Pancreas (tissue), 10 donors: ENCODE measurements around the gene ZNF133. TPM values are rescaled to one million over a fixed set of nuclear protein-coding genes. Genes with fewer than 3 reads are reported as not detected.
"Not testable (repeated sequence)": the region's sequence is repeated elsewhere in the genome, so short reads cannot be mapped to it uniquely, and the experiment has no call there.

Source experiments
- ATAC-seq, 4 donors: fragments of 200-7000 bp; cut with Tn5 transposase; one replicate each; pipeline versions ENCODE4 v1.8.0 to v1.9.1; 2020; ENCODE audit warnings: mild to moderate bottlenecking in 4 of 4, moderate library complexity in 4 of 4
- DNase-seq, 6 donors: peaks; one replicate each; pipeline ENCODE4 v3.0.0-alpha.2; 2020
- FAIRE-seq: peaks from 2 replicates; lab custom pipeline; 2012; peaks lifted over from hg19 to GRCh38; lab: Jason Lieb, UNC
- H3K27ac ChIP-seq, 4 donors: fragments of 200-600 bp; sonication (generic); 1 replicate in 3 of 4; 2 replicates in 1 of 4; pipeline versions ENCODE4 v1.5.0 to v1.8.0; 2020
- H3K27me3 ChIP-seq, 4 donors: fragments of 200-600 bp; one replicate each; pipeline ENCODE4 v1.8.0; 2021
- H3K36me3 ChIP-seq, 3 donors: fragments of 200-600 bp; sonication (generic) in 1 of 3; one replicate each; pipeline versions ENCODE4 v1.5.0 to v1.8.0; 2020 to 2021
- H3K4me1 ChIP-seq, 3 donors: fragments of 200-600 bp; one replicate each; pipeline ENCODE4 v1.8.0; 2021
- H3K4me3 ChIP-seq, 4 donors: fragments of 200-600 bp; sonication (generic) in 2 of 4; one replicate each; pipeline versions ENCODE4 v1.5.0 to v1.8.0; 2020 to 2021
- H3K9me3 ChIP-seq, 4 donors: fragments of 200-600 bp; one replicate each; pipeline ENCODE4 v1.8.0; 2021
- CTCF ChIP-seq, 4 donors: fragments of 200-600 bp; sonication (generic) in 3 of 4; IDR thresholded peaks; one replicate each; pipeline versions ENCODE4 v1.5.0 to v1.8.0; 2021; ENCODE audit warnings: antibody characterized with exemption in 4 of 4
- WGBS, 2 donors: extraction: QIAGEN DNeasy Blood & Tissue Kit; methylation state at CpG; one replicate each; pipeline ENCODE4 v1.1.7; 2013; 5-methylcytosine and 5-hydroxymethylcytosine counted together
- intact Hi-C, 3 donors: fragments of 100-400 bp; cut with DNase I; formaldehyde crosslinking; loops; one replicate each; pipeline versions ENCODE4 v1.11.1 to v1.14.2; 2022
- polyA plus RNA-seq, 2 donors: library from polyadenylated mRNA; stranded (reverse); fragments of 200-250 nt; gene quantifications; one replicate each; pipeline ENCODE4 v1.2.3, GENCODE V29; 2013
- total RNA-seq, 6 donors: library from RNA; stranded (reverse); fragmentation: NEBNext Ultra II Directional in 4 of 6; extraction: Animal tissue kit (Norgen Biotek cat#: 25700) in 4 of 6; gene quantifications; one replicate each; pipeline versions ENCODE4 v1.2.1 to v1.2.4, GENCODE V29; 2021 to 2023
- donor health status: healthy with polysubstance abuse.
- donor health status: DM: no; HTN: no; CAD: no; lungs with moderate emphysema.
- donor health status: DM: no; HTN: no; CAD: no.
- donor health status: control.
- donor health status: control.
- donor health status: Bipolar disorder and iron deficiency.
- donor health status: DM: yes; HTN: yes; CAD: no.
- donor health status: DM: no; HTN: no; CAD: no.
- donor health status: DM: no; HTN: no; CAD: no.
- donor health status: DM: yes; HTN: yes; CAD: no.

Gene ZNF133
- total and polyA plus RNA-seq, 8 donors, result 6.0 to 29.2 (median 6.8) TPM

DNA sequence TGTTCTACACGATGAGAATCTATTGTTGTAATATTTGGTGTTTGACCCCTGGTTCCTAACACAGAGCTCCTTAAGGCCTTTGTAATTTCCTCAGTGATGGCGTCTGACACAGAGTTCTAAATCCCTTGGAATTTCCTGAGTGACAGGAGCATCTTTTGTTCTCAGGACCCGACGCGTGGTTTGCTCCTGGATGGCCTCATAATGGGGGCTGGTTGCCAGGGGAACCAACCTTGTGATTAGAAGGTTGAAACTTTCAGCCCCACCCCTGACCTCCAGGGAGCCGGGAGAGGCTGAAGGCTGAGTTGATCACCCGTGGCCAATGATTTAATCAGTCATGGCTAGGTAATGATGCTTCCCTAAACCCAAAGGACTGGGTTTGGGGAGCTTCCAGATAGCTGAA is 20.5 kb upstream of the ZNF133 start:
- intact Hi-C loops, result no loop called here
- FAIRE-seq, result no peak

GRCh38 chr20:18271160-18271559 is 17.2 kb upstream of the ZNF133 start:
- Histone ChIP-seq H3K4me3 (no peak overlapping the region), H3K27ac (no peak overlapping the region), H3K4me1 (no peaks in the 10 kb centered on the region), H3K9me3 (no peaks in the 10 kb centered on the region), H3K36me3 (no peaks in the 10 kb centered on the region), H3K27me3 (no peaks in the 10 kb centered on the region)
- TF ChIP-seq CTCF (IDR thresholded peaks at IDR 0.05), result no peak
- DNase-seq (no peak), FAIRE-seq (no peak), ATAC-seq (no peak)
- intact Hi-C loops, result loop anchor here in 1 of 3 donors (10.0 kb wide), 1 partner anchor 766 kb away; no protein-coding TSS in a partner anchor
- WGBS, 2 donors, result 65 to 74% methylated on average over 2 of the region's 2 CpGs

More for the DNA sequence above, 20.5 kb upstream of the ZNF133 start:
- no peaks in the 10 kb centered on the region for H3K4me1 ChIP-seq
- ATAC-seq (no peak), DNase-seq (no peak)
- H3K27ac ChIP-seq, result no peak overlapping the region
- no peaks in the 10 kb centered on the region for H3K27me3 ChIP-seq
- no peak overlapping the region for H3K4me3 ChIP-seq
- WGBS, 2 donors, result 18 to 19% methylated on average over 7 of the region's 7 CpGs
- H3K36me3 ChIP-seq, result no peaks in the 10 kb centered on the region
- no peak for TF ChIP-seq CTCF (IDR thresholded peaks at IDR 0.05)
- H3K9me3 ChIP-seq, result no peaks in the 10 kb centered on the region

DNA sequence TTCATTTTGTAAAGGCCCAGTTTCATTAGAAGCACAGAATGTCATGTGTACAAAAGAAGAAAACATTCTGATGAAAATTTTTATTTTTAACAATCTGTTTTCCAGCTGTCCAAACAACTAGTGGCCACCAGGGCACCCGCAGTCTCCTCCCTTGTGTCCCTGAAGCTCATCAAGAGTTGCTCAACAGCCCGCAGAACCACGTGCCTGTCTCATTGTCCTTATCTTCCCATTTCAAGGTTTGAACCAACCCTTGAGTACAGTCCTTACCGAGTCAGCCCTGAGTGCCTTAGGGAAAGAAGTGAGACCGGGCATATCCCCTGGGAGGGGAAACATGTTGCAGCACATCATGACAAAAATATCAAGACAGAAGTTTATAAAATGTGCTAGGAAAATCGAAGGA is 15.9 kb upstream of the ZNF133 start:
- Histone ChIP-seq H3K4me3 (no peak overlapping the region), H3K4me1 (no peaks in the 10 kb centered on the region), H3K36me3 (no peaks in the 10 kb centered on the region), H3K27ac (no peak overlapping the region), H3K9me3 (no peaks in the 10 kb centered on the region), H3K27me3 (no peaks in the 10 kb centered on the region)
- no peak for DNase-seq
- ATAC-seq, result no peak
- no peak for TF ChIP-seq CTCF (IDR thresholded peaks at IDR 0.05)
- 22 to 27% methylated on average over 6 of the region's 6 CpGs for WGBS, 2 donors
- no peak for FAIRE-seq
- intact Hi-C loops, result loop anchor here in 1 of 3 donors (10.0 kb wide), 1 partner anchor 768 kb away; no protein-coding TSS in a partner anchor

DNA sequence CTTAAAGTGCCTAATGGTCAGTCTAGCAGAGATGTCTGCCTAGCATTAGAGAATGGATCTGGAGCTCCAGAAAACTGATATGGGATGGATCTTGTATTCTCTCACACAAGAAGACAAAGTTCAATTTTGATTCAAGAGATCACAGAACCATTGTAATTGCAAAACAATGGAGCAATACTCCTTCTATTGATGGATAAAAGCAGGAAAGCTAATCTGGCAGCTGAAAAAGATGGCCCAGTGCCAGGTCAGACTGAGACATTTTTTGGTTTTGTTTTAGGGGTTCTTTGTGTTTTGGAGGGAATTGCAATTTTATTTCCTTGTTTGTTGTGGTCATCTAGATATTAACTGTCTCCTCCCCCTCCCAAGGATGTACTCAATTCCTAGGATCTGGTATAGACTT is 14.6 kb upstream of the ZNF133 start:
- no peaks in the 10 kb centered on the region for H3K9me3 ChIP-seq
- H3K27ac ChIP-seq, result no peak overlapping the region
- ATAC-seq, result no peak
- H3K4me1 ChIP-seq, result no peaks in the 10 kb centered on the region
- no peaks in the 10 kb centered on the region for H3K36me3 ChIP-seq
- intact Hi-C loops, result loop anchor here in 1 of 3 donors (10.0 kb wide), 1 partner anchor 769 kb away; no protein-coding TSS in a partner anchor
- no peak for FAIRE-seq
- TF ChIP-seq CTCF (IDR thresholded peaks at IDR 0.05), result no peak
- no peaks in the 10 kb centered on the region for H3K27me3 ChIP-seq
- H3K4me3 ChIP-seq, result no peak overlapping the region
- no peak for DNase-seq

- H3K9me3 ChIP-seq, H3K27me3 ChIP-seq, H3K4me3 ChIP-seq, H3K27ac ChIP-seq, H3K36me3 ChIP-seq, ATAC-seq, H3K4me1 ChIP-seq, FAIRE-seq, DNase-seq: not testable (repeated sequence)
- 75 to 80% methylated on average over 7 of the region's 7 CpGs for WGBS, 2 donors
- intact Hi-C loops, result loop anchor here in 1 of 3 donors (10.0 kb wide), 1 partner anchor 771 kb away; no protein-coding TSS in a partner anchor
Observed at GRCh38 chr20:18275960-18276359, 12.4 kb upstream of the ZNF133 start.
